Liver (tissue), 9 donors: ENCODE data around the gene CIZ1. TPM values are rescaled to one million over a fixed set of nuclear protein-coding genes. Genes with fewer than 3 reads are reported as not detected.
A peak's percentile ranks its signal among the peaks of the same experiment; 100 is the strongest.

Experiments used
- DNase-seq: peaks from one replicate; pipeline ENCODE4 v3.0.0-alpha.2; 2017; ENCODE audit warnings: low spot score
- H3K27ac ChIP-seq, 2 donors: one replicate each; pipeline ENCODE4 v1.7.0; 2013; ENCODE audit warnings: inconsistent platforms in 2 of 2, low read length in 2 of 2, control low read depth in 1 of 2, low read depth in 1 of 2, mild to moderate bottlenecking in 1 of 2
- H3K27me3 ChIP-seq, 4 donors: one replicate each; pipeline versions ENCODE4 v1.6.1 to v1.7.0; 2013; ENCODE audit warnings: low read length in 3 of 4, inconsistent platforms in 1 of 4, mild to moderate bottlenecking in 1 of 4, moderate library complexity in 1 of 4; ENCODE audit not compliant: control insufficient read depth in 4 of 4, insufficient read depth in 4 of 4
- H3K36me3 ChIP-seq, 4 donors: one replicate each; pipeline versions ENCODE4 v1.6.1 to v1.7.0; 2013; ENCODE audit warnings: low read length in 3 of 4, mild to moderate bottlenecking in 3 of 4, low read depth in 1 of 4, moderate library complexity in 1 of 4; ENCODE audit not compliant: control insufficient read depth in 4 of 4, insufficient read depth in 3 of 4
- H3K4me1 ChIP-seq, 4 donors: one replicate each; pipeline versions ENCODE4 v1.6.1 to v1.7.0; 2013; ENCODE audit warnings: low read length in 3 of 4, mild to moderate bottlenecking in 3 of 4, moderate library complexity in 1 of 4; ENCODE audit not compliant: control insufficient read depth in 4 of 4, insufficient read depth in 4 of 4
- H3K4me3 ChIP-seq, 3 donors: one replicate each; pipeline versions ENCODE4 v1.6.1 to v1.7.0; 2013; ENCODE audit warnings: low read length in 3 of 3, control low read depth in 1 of 3, low read depth in 1 of 3, mild to moderate bottlenecking in 1 of 3
- H3K9ac ChIP-seq, 2 donors: one replicate each; pipeline ENCODE4 v1.7.0; 2013; ENCODE audit warnings: low read length in 2 of 2, mild to moderate bottlenecking in 2 of 2, moderate library complexity in 2 of 2, control low read depth in 1 of 2, low read depth in 1 of 2
- H3K9me3 ChIP-seq, 4 donors: one replicate each; pipeline versions ENCODE4 v1.6.1 to v1.7.0; 2013; ENCODE audit warnings: low read length in 3 of 4; ENCODE audit not compliant: control insufficient read depth in 4 of 4
- ATF3 ChIP-seq: IDR thresholded peaks from 2 replicates; pipeline ENCODE4 v1.6.1; 2016; ENCODE audit warnings: antibody characterized with exemption
- CTCF ChIP-seq: fragments of 150-350 bp; IDR thresholded peaks from 2 replicates; pipeline ENCODE4 v1.5.1; 2017; ENCODE audit warnings: improper control_type of control experiment, low read depth, low read length; ENCODE audit not compliant: missing input control
- EGR1 ChIP-seq, 2 donors: IDR thresholded peaks; 2 replicates each; pipeline ENCODE4 v1.6.1; 2016 to 2018; ENCODE audit warnings: antibody characterized with exemption in 2 of 2, low read depth in 2 of 2
- FOXA1 ChIP-seq: IDR thresholded peaks from 2 replicates; pipeline ENCODE4 v1.6.1; 2016; ENCODE audit warnings: antibody characterized with exemption
- FOXA2 ChIP-seq: IDR thresholded peaks from 2 replicates; pipeline ENCODE4 v1.6.1; 2016; ENCODE audit warnings: antibody characterized with exemption
- GABPA ChIP-seq, 2 donors: IDR thresholded peaks in 1 of 2; conservative IDR thresholded peaks in 1 of 2; 2 replicates each; pipeline ENCODE4 v1.6.1; 2016; ENCODE audit warnings: antibody characterized with exemption in 2 of 2, mild to moderate bottlenecking in 1 of 2, moderate library complexity in 1 of 2
- HNF4A ChIP-seq, 2 donors: conservative IDR thresholded peaks; 2 replicates each; pipeline ENCODE4 v1.6.1; 2016; ENCODE audit warnings: antibody characterized with exemption in 2 of 2, mild to moderate bottlenecking in 2 of 2
- HNF4G ChIP-seq: IDR thresholded peaks from 2 replicates; pipeline ENCODE4 v1.6.1; 2016; ENCODE audit warnings: antibody characterized with exemption
- JUND ChIP-seq, 2 donors: IDR thresholded peaks; 2 replicates each; pipeline ENCODE4 v1.6.1; 2016; ENCODE audit warnings: antibody characterized with exemption in 2 of 2
- MAX ChIP-seq: IDR thresholded peaks from 2 replicates; pipeline ENCODE4 v1.6.1; 2016; ENCODE audit warnings: antibody characterized with exemption
- NR2F2 ChIP-seq: IDR thresholded peaks from 2 replicates; pipeline ENCODE4 v1.6.1; 2016; ENCODE audit warnings: antibody characterized with exemption
- RAD21 ChIP-seq, 2 donors: IDR thresholded peaks; 2 replicates each; pipeline ENCODE4 v1.6.1; 2016; ENCODE audit warnings: antibody characterized with exemption in 2 of 2, mild to moderate bottlenecking in 2 of 2
- REST ChIP-seq: IDR thresholded peaks from 2 replicates; pipeline ENCODE4 v1.6.1; 2016; ENCODE audit warnings: antibody characterized with exemption, mild to moderate bottlenecking
- RXRA ChIP-seq, 2 donors: IDR thresholded peaks; 2 replicates each; pipeline ENCODE4 v1.6.1; 2017 to 2018; ENCODE audit warnings: antibody characterized with exemption in 2 of 2, mild to moderate bottlenecking in 1 of 2
- SP1 ChIP-seq: IDR thresholded peaks from 2 replicates; pipeline ENCODE4 v1.6.1; 2018; ENCODE audit warnings: antibody characterized with exemption, mild to moderate bottlenecking
- TAF1 ChIP-seq: conservative IDR thresholded peaks from 2 replicates; pipeline ENCODE4 v1.6.1; 2016; ENCODE audit warnings: antibody characterized with exemption, mild to moderate bottlenecking
- YY1 ChIP-seq: IDR thresholded peaks from 2 replicates; pipeline ENCODE4 v1.6.1; 2016; ENCODE audit warnings: antibody characterized with exemption, mild to moderate bottlenecking
- ZBTB33 ChIP-seq: IDR thresholded peaks from 2 replicates; pipeline ENCODE4 v1.6.1; 2016; ENCODE audit warnings: antibody characterized with exemption
- WGBS: extraction: QIAGEN DNeasy Blood & Tissue Kit; methylation state at CpG from one replicate; pipeline ENCODE4 v1.1.7; 2013; 5-methylcytosine and 5-hydroxymethylcytosine counted together
- polyA plus RNA-seq, 2 donors: library from polyadenylated mRNA; stranded (reverse) in 1 of 2; unstranded in 1 of 2; fragments of 200-250 nt in 1 of 2; fragments of >200 nt in 1 of 2; fragmentation: Nextera tagmentation in 1 of 2; extraction: Ambion mirVana in 1 of 2; gene quantifications; one replicate each; pipeline versions ENCODE4 v1.2.1 to v1.2.3, GENCODE V29; 2013 to 2015
- total RNA-seq, 2 donors: library from RNA; depleted of rRNA; stranded (reverse); fragments of >200 nt; gene quantifications; one replicate each; pipeline ENCODE4 v1.2.3, GENCODE V29; 2014
- donor health status: healthy.
- donor health status: healthy.
- donor health status: healthy.
- donor health status: healthy.
- donor health status: healthy.

The CIZ1 gene
- total and polyA plus RNA-seq, 4 donors: 12.5 to 15.5 (median 13.7) TPM

GRCh38 chr9:128149001-128149701, 42.2 kb downstream of the CIZ1 start, which contains the start of gene LCN2 (continued):
- no peak for TF ChIP-seq ZBTB33
- TF ChIP-seq HNF4A (conservative IDR thresholded peaks at IDR 0.05): peak; percentile 38 to 58

- no peak for DNase-seq
- Histone ChIP-seq H3K4me3 (no peak overlapping the region), H3K36me3 (no peaks in the 10 kb centered on the region), H3K27me3 (no peaks in the 10 kb centered on the region), H3K9me3 (no peaks in the 10 kb centered on the region), H3K4me1 (peaks cover 8 to 13% (median 10%) of the 10 kb centered on the region in 4 donors), H3K9ac (no peak overlapping the region), H3K27ac (no peak overlapping the region)
- no peak for TF ChIP-seq YY1
- TF ChIP-seq EGR1 (IDR thresholded peaks at IDR 0.05; ENCODE audit: low read depth in 2 of 2): no peak
- no peak for TF ChIP-seq GABPA (IDR thresholded peaks at IDR 0.05 in 1 of 2, conservative IDR thresholded peaks at IDR 0.05 in 1 of 2)
- no peak for TF ChIP-seq HNF4G
- TF ChIP-seq JUND (IDR thresholded peaks at IDR 0.05): no peak
- no peak for TF ChIP-seq NR2F2
- TF ChIP-seq REST: no peak
- no peak for TF ChIP-seq HNF4A (conservative IDR thresholded peaks at IDR 0.05)
- no peak for TF ChIP-seq RAD21 (IDR thresholded peaks at IDR 0.05)
- TF ChIP-seq SP1: no peak
- TF ChIP-seq ZBTB33: no peak
- TF ChIP-seq MAX: no peak
- TF ChIP-seq FOXA1: no peak
- TF ChIP-seq ATF3: no peak
- TF ChIP-seq RXRA (IDR thresholded peaks at IDR 0.05): no peak
- TF ChIP-seq TAF1: no peak
- no peak for TF ChIP-seq FOXA2
- TF ChIP-seq CTCF: no peak
- WGBS: 89% methylated on average over 5 of the region's 5 CpGs
These were observed 42.8 kb downstream of the CIZ1 start for GRCh38 chr9:128148509-128149000.
